Natural killer cell (primary cell): Measurements from ENCODE around the gene CERCAM. TPM values are rescaled to one million over a fixed set of nuclear protein-coding genes. Genes with fewer than 3 reads are reported as not detected.
"Not testable (repeated sequence)": the region's sequence is repeated elsewhere in the genome, so short reads cannot be mapped to it uniquely, and the experiment has no call there.

Source experiments
- ATAC-seq, 3 donors: fragments of 150-1000 bp in 2 of 3; fragments of 200-7000 bp in 1 of 3; cut with Tn5 transposase; 1 replicate in 1 of 3; 2 replicates in 2 of 3; pipeline ENCODE4 v1.10.0; 2021; ENCODE audit warnings: mild to moderate bottlenecking in 2 of 3, moderate library complexity in 2 of 3
- DNase-seq, 2 donors: peaks; one replicate each; pipeline versions ENCODE4 v3.0.0 to v3.0.0-alpha.2; 2013 to 2021; ENCODE audit warnings: mixed read lengths in 1 of 2
- H3K27ac ChIP-seq: one replicate; pipeline ENCODE4 v1.5.1; 2013; ENCODE audit warnings: mild to moderate bottlenecking, low read length
- H3K27me3 ChIP-seq: one replicate; pipeline ENCODE4 v1.6.1; 2013; ENCODE audit warnings: low read length; ENCODE audit not compliant: control insufficient read depth, insufficient read depth
- H3K36me3 ChIP-seq: one replicate; pipeline ENCODE4 v1.6.1; 2013; ENCODE audit warnings: low read length; ENCODE audit not compliant: control insufficient read depth, insufficient read depth
- H3K4me1 ChIP-seq: one replicate; pipeline ENCODE4 v1.6.1; 2013; ENCODE audit warnings: low read length; ENCODE audit not compliant: control insufficient read depth, insufficient read depth
- H3K4me3 ChIP-seq: one replicate; pipeline ENCODE4 v1.5.1; 2013; ENCODE audit warnings: low read length
- H3K9me3 ChIP-seq: one replicate; pipeline ENCODE4 v1.6.1; 2013; ENCODE audit warnings: low read length; ENCODE audit not compliant: control insufficient read depth, insufficient read depth
- H3K27ac Mint-ChIP-seq, 2 donors: one replicate each; pipeline ENCODE4 v1.8.0; 2022; ENCODE audit warnings: mild to moderate bottlenecking in 2 of 2, mixed read lengths in 2 of 2, moderate library complexity in 1 of 2
- H3K27me3 Mint-ChIP-seq, 2 donors: one replicate each; pipeline ENCODE4 v1.8.0; 2022; ENCODE audit warnings: low read depth in 2 of 2, mixed read lengths in 2 of 2
- H3K36me3 Mint-ChIP-seq: one replicate; pipeline ENCODE4 v1.8.0; 2022; ENCODE audit warnings: mixed read lengths
- H3K4me1 Mint-ChIP-seq, 2 donors: one replicate each; pipeline ENCODE4 v1.8.0; 2022; ENCODE audit warnings: mixed read lengths in 2 of 2
- H3K4me3 Mint-ChIP-seq: one replicate; pipeline ENCODE4 v1.8.0; 2022; ENCODE audit warnings: mild to moderate bottlenecking, moderate library complexity, mixed read lengths
- H3K9me3 Mint-ChIP-seq, 2 donors: one replicate each; pipeline ENCODE4 v1.8.0; 2022; ENCODE audit warnings: mixed read lengths in 2 of 2
- CTCF ChIP-seq: fragments of 200-600 bp; IDR thresholded peaks from one replicate; pipeline ENCODE4 v1.8.0; 2022; ENCODE audit warnings: antibody characterized with exemption
- WGBS: methylation state at CpG from one replicate; pipeline ENCODE4 v1.1.7; 2013; ENCODE audit warnings: missing lambda C conversion rate; ENCODE audit not compliant: insufficient coverage; 5-methylcytosine and 5-hydroxymethylcytosine counted together
- intact Hi-C: fragments of 100-400 bp; cut with micrococcal nuclease; formaldehyde crosslinking; loops from one replicate; pipeline ENCODE4 v1.14.2; 2022
- total RNA-seq, 4 donors: library from RNA; stranded (reverse); fragments of 120-200 nt in 1 of 4; gene quantifications; one replicate each; pipeline versions ENCODE4 v1.2.3 to v1.2.4, GENCODE V29; 2013 to 2022

Gene CERCAM
- total RNA-seq, 3 donors from 2014 or later (not counting 1 experiment from before 2014, with no cell fraction given), result 11.5 to 29.6 (median 24.2) TPM

GRCh38 chr9:128422783-128423150 is 2.1 kb downstream of the CERCAM start:
- no peaks in the 10 kb centered on the region for H3K9me3 Mint-ChIP-seq
- ATAC-seq, result no peak
- no peak overlapping the region for H3K27ac ChIP-seq
- H3K27ac Mint-ChIP-seq, result peak overlapping the region in 1 of 2 donors; percentile 23
- DNase-seq, result no peak
- peaks cover 26% of the 10 kb centered on the region for H3K4me1 ChIP-seq
- H3K4me3 Mint-ChIP-seq, result no peak overlapping the region
- H3K4me3 ChIP-seq, result no peak overlapping the region
- WGBS, result 38% methylated on average over 5 of the region's 5 CpGs
- no peaks in the 10 kb centered on the region for H3K9me3 ChIP-seq
- H3K36me3 ChIP-seq, result no peaks in the 10 kb centered on the region
- no peak for TF ChIP-seq CTCF
- H3K27me3 ChIP-seq, result peaks cover 12% of the 10 kb centered on the region
- H3K36me3 Mint-ChIP-seq, result no peaks in the 10 kb centered on the region
- intact Hi-C loops, result no loop called here
- H3K27me3 Mint-ChIP-seq, result no peaks in the 10 kb centered on the region
- peaks cover 0 to 31% of the 10 kb centered on the region in 2 donors for H3K4me1 Mint-ChIP-seq

- peaks cover 0 to 31% of the 10 kb centered on the region in 2 donors for H3K4me1 Mint-ChIP-seq
- 97% methylated on average over 6 of the region's 6 CpGs for WGBS
- H3K36me3 Mint-ChIP-seq, intact Hi-C loops, H3K36me3 ChIP-seq, H3K9me3 ChIP-seq, H3K4me3 ChIP-seq, H3K4me3 Mint-ChIP-seq, H3K9me3 Mint-ChIP-seq, H3K27me3 Mint-ChIP-seq, ATAC-seq, DNase-seq, H3K27ac ChIP-seq, H3K27ac Mint-ChIP-seq: not testable (repeated sequence)
- Histone ChIP-seq H3K4me1 (peaks cover 26% of the 10 kb centered on the region), H3K27me3 (peaks cover 12% of the 10 kb centered on the region)
Measured at GRCh38 chr9:128423356-128423755, 2.7 kb downstream of the CERCAM start.

GRCh38 chr9:128424268-128424780 is 3.7 kb downstream of the CERCAM start:
- H3K27me3 Mint-ChIP-seq, result no peaks in the 10 kb centered on the region
- no peaks in the 10 kb centered on the region for H3K9me3 ChIP-seq
- no peaks in the 10 kb centered on the region for H3K36me3 ChIP-seq
- intact Hi-C loops, result no loop called here
- no peak overlapping the region for H3K4me3 Mint-ChIP-seq
- no peaks in the 10 kb centered on the region for H3K9me3 Mint-ChIP-seq
- WGBS, result 92% methylated on average over 14 of the region's 15 CpGs
- peaks cover 4% of the 10 kb centered on the region for H3K27me3 ChIP-seq
- TF ChIP-seq CTCF, result no peak
- ATAC-seq (no peak), DNase-seq (no peak)
- H3K4me3 ChIP-seq, result no peak overlapping the region
- peaks cover 21% of the 10 kb centered on the region for H3K4me1 ChIP-seq
- no peak overlapping the region for H3K27ac ChIP-seq
- no peak overlapping the region for H3K27ac Mint-ChIP-seq
- peaks cover 0 to 29% of the 10 kb centered on the region in 2 donors for H3K4me1 Mint-ChIP-seq
- H3K36me3 Mint-ChIP-seq, result no peaks in the 10 kb centered on the region

DNA sequence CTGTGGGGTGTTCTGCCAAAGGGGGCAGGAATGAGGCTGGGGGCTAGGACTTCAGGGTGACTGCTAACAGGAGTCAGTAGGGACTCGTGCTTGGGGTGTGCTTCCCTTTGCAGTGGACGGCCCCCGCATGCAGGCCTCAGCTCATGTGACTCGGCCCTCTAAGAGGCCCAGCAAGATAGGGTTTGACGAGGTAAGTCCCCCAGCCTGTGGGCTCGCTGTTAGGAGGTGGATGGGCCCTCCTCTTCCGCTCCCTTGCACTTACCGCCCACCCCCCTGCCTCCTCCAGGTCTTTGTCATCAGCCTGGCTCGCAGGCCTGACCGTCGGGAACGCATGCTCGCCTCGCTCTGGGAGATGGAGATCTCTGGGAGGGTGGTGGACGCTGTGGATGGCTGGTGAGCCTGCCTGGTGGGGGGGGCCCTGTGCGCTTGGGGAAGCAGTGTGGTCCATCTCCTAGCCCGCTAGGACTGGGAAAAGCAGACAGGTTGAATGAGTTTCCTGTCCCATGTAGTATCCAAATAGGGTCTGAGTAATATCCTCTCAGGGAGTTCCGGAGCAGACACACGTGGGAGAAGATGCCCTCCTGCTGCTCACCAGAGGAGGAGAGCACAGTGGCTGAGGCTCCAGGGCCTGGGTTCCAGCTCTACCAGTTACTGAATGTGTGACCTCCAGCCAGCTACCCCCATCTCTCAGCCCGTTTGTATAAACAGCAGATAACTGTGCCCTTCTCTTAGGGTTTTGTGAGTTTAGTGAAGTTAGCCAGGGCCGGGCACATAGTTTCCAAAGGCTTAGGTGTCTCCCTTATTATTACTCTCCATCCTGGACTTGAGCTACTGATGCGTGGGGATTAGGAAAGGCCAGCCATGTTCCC is 8.2 kb downstream of the CERCAM start:
- no peaks in the 10 kb centered on the region for H3K4me1 ChIP-seq
- H3K27ac ChIP-seq, result no peak overlapping the region
- no peak overlapping the region for H3K4me3 ChIP-seq
- H3K27me3 ChIP-seq, result no peaks in the 10 kb centered on the region
- Mint-ChIP-seq H3K9me3 (no peaks in the 10 kb centered on the region), H3K4me1 (no peaks in the 10 kb centered on the region), H3K4me3 (no peak overlapping the region), H3K27me3 (no peaks in the 10 kb centered on the region), H3K36me3 (no peaks in the 10 kb centered on the region), H3K27ac (no peak overlapping the region)
- no peak for TF ChIP-seq CTCF
- 91% methylated on average over 20 of the region's 22 CpGs for WGBS
- intact Hi-C loops, result no loop called here
- no peak for DNase-seq
- H3K36me3 ChIP-seq, result no peaks in the 10 kb centered on the region
- ATAC-seq, result no peak
- no peaks in the 10 kb centered on the region for H3K9me3 ChIP-seq
